OCI-LY1 (cell line): Measurements from ENCODE around the gene PPP1R12B.
"Not testable (repeated sequence)": the region's sequence is repeated elsewhere in the genome, so short reads cannot be mapped to it uniquely, and the experiment has no call there.

Experiments used
- CTCF ChIP-seq: fragments of 200-600 bp; sonication (generic), shearing (Covaris generic); IDR thresholded peaks from 2 replicates; pipeline ENCODE4 v1.5.1; 2017; ENCODE audit warnings: mild to moderate bottlenecking, antibody characterized with exemption, low read length, moderate library complexity, mixed read lengths
- EZH2 ChIP-seq: fragments of 200-600 bp; sonication (generic), shearing (Covaris generic); IDR thresholded peaks from 2 replicates; pipeline ENCODE4 v1.8.0; 2017; ENCODE audit warnings: borderline replicate concordance, mixed run types, mild to moderate bottlenecking, antibody characterized with exemption, low read length, moderate library complexity, mixed read lengths

- not testable (repeated sequence) for TF ChIP-seq CTCF, EZH2
Observed at GRCh38 chr1:202480640-202481039, 132.1 kb downstream of the PPP1R12B start.
